Measurements from ENCODE around the gene INTS6L.
"Not testable (repeated sequence)": the region's sequence is repeated elsewhere in the genome, so short reads cannot be mapped to it uniquely, and the experiment has no call there.

INTS6L gene

DNA sequence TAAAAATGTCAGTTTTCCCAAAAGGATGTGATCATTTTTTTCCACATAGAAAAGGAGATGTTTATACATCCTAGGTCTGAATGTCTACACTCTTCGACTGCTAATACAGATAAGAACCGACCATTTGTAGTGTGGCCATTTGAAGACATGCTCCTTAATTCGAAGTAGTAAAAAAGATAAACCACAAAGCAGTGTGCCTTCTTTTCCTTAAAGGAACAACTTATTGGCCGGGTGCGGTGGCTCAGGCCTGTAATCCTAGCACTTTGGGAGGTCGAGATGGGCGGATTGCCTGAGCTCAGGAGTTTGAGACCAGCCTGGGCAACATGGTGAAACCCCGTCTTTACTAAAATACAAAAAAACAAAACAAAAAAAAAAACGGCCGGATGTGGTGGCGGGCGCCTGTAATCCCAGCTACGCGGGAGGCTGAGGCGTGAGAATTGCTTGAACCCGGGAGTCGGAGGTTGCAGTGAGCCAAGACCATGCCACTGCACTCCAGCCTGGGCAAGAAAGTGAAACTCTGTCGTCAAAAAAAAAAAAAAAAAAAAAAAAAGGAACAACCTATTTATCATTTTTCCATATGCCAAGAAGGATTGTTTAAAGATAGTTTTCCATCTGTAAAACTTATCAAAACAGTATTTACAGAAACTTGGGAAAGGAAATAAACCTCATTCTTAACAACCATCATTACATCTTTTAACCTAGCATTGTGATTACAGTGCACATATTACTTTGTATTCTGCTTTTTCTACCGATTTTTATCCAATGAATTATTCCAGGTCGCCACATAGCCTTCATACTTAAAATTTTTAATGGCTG lies 2.6 kb downstream of the INTS6L start:
- no peak for DNase-seq

DNA sequence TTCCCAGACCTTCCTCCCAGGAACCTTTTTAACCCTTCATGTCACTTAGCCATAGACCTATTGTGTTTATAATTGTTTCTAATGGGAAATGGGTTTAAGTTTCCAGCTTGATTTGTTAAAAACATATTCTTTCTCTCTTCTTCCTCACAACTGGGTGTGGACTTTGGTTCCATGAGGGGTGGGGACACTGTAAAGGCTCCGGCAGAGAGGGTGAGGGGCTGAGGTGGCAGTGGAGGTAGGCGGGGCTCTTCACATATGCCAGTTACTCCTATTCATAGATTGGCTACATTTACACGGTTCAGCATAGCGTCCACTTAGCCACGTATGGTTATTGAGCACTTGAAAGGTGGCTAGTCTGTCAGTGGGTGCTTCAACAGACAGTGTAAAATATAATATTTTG lies 7.8 kb downstream of the INTS6L start:
- DNase-seq, result no peak

DNA sequence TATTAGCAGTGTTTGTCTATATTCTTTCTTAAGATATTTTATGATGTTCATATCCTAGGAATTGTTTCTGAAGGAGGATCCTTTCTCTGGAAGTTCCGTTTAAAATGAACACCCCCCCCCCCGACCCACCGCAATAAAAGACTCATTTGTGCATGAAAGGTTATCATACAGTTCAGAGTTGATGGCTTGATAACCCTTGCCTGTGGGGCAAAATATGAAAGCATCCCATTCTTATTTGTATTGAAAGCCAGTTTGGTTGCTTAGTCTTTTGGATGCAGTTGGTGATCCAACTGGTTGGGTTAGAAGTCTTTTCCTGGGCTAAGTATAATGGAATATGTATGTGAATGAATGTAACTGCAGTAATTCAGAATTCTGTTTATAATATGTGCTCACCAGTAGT lies 8.3 kb downstream of the INTS6L start:
- DNase-seq, result no peak

DNA sequence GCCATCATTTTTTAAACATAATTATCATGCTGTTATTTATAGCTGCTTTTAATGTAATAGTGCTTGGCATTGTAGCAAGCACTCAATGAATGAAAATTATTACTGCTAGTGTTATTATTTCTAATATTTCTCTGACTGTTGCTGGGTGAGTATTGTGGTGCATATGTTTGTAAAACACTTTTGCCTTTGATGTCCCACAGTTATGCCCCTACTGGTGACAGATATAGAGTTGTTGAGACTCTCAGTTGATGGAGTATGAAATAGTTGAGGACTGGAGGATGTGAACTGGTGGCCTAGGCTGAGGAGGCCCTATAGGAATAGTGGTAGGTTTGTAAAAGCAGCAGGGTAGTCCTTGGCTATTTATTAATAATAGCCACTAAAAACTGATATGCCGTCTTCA lies 9.6 kb downstream of the INTS6L start:
- DNase-seq, result no peak

DNA sequence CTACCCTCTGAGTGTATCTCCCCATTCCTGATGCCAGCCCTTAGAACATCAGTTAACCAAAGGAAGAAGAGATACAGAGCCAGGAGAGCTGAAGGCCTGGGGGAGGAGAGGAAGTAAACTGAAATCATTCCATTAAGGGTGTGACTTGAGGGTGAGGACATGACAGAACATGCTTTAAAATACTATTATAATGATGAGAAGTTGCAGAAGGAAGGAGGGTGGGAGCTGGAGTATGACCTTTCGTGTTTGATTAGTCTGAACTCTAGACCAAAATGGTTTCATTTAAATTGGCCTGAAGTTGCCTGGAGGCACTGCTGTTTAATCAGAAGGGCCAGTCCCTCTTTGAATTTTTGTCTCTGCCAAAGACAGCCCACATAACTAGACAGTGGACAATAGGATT lies 11.4 kb downstream of the INTS6L start:
- no peak for DNase-seq

DNA sequence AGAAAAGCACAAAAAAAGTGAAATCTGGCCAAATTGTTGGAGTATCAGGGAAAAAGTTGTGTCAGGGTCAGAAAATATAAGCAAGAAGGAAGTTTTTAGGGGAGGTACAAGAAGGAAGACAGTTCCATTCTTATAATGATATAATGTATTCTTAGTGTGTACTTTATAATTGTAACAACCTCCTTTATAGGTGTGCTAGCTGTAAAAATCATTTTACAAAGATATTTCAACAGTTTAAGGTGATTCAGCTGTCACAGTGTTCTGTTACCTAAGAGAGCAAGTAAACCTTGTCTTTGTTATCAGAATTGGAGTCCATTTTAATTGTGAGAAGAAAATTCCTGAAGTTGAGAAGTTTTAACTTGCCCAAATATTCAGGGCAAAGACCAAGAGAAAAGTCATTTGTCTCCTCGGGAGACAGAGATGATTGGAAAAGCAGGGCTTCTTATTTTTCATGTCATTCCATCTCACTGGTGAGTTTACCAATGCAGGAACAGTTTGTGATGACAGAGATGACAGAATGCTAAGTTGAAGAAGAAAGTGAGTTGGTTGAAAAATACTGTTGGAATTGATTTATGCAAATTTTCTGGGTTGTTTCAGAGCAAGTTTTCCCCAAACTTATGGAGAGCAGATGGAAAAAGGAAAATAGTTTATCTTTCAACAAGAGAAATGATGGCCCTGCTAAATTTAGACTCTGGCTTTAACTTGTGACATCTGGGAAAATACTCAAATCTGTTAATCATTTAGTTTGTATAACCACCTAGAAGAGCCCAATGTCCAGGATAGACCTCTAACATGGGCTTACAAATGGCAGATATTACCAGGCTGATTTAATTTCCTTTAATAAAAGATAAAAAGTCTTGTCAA lies 14.8 kb downstream of the INTS6L start:
- DNase-seq, result no peak

DNA sequence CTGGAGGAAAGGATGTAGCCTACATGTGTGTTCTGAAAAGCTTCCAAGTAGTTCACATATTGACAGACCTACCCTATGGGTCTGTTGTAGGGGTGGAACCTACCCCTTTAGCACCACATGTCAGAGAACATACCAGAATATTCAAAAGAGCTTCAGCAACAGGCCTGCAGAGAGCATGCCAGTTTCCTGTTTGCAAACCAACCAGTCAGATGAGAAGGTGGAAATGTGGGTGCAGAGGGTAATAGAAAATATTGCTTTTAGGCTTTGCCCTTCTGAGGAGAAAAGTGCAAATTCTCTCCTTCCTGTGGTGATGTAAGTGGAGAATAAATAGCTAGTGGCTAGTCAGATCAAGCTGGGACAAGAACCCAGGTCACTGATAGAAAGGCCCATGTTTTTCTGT lies 16.4 kb downstream of the INTS6L start:
- no peak for DNase-seq

DNA sequence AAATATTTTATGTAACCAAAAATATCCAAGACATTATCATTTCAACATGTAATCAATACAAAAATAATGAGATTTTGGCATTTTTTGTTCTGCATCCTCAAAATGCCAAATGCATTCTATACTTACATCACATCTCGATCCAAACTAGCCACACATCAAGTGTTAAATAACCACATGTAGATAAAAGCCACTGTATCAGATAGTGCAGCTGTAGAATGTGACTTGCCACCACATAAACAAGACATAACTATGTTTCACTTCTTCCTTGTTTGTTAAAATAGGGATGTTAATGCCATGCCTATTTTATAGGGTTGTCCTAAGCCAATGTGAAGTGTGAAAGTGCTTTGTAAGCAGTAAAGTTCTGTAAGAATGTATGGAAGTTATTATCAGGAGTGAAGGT lies 20.9 kb downstream of the INTS6L start:
- DNase-seq, result no peak

DNA sequence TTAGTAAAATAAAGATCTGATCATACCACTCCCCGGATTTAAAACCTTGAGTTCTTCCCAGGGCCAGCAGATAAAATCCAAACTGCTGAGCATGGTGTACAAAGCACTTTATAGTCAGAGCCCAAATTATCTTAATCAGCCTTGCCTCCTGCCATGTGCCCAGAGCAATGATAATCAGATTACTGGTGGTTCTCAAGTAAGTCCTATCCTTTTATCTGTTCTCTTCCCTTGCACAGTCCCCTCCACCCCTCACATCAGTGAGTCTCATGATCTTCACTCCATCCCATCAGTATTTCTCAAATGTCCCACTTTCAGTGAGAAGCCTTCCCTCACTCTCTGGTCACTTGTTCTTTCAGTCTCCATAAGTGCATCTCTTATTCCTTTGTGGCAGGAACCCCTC lies 22.7 kb downstream of the INTS6L start:
- no peak for DNase-seq

DNA sequence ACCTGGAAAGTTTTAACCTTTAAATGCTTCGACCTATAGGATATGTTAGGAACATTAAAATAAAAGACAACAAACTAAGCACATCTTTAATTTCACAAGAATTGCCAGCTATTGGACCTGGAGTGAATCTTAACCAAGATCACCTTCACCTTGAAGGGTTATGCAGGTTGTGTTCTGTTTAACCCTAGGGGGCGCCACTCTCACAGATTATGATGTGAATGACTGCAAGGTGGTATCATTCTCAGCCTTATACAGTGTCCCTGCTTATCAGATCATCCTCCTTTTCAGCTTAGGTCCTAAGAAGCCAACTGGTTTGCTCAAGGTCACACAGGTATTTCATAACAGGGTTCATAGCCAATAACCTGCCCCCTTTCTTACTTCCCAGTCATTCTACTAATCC lies 23.5 kb downstream of the INTS6L start:
- peak; percentile 7 for DNase-seq

DNA sequence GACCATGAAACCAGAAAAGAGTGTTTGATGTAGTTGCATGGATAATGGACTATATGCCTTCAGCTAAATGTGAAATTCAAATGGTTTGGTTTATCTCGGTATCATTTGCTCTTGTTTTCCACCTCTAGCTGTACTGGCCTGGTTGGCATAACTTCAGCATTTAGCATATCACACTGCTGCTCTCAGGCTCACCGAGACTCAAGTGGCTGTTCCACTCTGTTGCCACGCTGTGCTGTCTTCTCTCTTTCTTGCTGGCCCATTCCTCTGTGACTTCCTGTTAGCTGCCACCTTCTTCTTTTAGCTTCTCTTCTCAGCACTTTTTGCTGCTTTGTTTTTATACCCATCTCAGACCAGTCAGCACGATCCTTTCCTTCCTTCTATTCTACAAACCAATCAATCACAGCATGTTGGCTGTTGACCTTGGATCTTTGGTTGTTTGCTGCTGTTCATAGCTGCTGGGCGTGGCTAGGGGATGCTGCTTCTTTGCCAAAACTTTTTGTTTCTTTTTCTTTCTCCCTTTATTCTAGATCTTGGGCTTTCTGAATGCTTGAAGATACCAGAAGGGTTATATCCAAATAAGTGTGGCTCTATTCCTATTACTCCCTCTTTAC lies 24.0 kb downstream of the INTS6L start:
- no peak for DNase-seq

DNA sequence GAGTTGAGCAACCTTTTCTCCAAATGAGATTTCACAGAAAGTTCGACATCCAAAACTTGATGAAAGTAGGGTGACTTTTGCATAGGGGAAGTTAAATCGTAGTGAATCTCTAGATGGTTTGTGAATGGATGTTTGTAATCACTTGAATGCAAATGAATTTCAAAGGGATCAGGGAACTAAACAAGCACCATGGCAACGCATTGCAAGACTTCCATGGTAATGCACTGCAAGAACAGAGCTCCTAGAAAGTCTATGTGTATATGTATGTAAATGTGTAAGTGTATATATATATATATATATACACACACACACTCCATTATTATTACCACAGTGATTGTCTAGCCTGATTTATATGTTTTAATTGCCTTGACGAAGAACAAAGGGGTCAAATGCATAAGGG lies 27.3 kb downstream of the INTS6L start:
- DNase-seq, result no peak

DNA sequence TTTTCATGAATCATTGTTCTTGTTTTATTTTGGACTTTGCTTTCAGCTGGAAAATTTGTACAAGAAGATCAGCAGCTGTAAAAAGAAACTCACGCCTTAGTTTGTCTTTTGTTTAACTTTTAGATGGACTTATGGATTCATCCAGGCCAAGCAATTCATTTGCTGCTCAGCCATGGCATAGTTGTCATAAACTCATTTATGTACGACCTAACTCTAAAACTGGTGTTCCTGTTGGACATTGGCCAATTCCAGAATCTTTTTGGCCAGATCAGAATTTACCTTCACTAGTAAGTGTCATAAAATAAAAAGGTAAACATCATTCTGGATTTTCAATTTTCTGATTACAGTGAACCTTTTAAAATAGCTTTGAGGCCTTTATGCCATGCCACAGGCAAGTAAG lies 29.1 kb downstream of the INTS6L start:
- no peak for DNase-seq

DNA sequence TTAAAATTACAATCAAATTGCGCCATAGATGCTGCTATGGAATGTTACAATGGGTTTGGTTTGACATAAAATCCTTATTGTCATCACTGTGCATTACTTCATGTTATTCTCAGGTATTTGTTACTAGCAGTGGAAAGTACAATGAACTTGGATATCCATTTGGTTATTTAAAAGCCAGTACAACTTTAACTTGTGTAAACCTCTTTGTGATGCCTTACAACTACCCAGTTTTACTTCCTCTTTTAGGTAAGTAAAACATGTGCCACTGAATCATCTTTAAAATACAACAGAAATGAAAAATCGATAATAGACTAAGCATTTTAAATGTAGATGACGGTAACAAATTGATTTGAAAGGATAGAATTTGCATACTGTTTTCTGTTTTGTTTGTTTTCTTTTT lies 35.6 kb downstream of the INTS6L start:
- DNase-seq, result no peak

DNA sequence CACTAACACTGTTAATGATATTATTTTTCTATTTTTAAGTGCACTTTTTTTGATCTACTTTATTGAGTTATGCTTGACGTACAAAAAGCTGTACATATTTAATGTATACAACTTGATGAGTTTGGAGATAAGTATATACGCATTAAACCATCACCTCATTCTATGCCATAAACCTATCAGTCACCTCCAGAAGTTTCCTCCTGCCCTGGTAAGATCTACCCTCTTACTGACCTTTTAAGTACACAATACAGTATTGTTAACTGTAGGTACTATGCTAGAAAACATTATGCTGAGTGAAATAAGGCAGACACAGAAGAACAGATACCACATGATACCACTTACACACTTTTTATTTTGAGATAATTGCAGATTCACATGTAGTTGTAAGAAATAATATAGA lies 36.9 kb downstream of the INTS6L start:
- no peak for DNase-seq

DNA sequence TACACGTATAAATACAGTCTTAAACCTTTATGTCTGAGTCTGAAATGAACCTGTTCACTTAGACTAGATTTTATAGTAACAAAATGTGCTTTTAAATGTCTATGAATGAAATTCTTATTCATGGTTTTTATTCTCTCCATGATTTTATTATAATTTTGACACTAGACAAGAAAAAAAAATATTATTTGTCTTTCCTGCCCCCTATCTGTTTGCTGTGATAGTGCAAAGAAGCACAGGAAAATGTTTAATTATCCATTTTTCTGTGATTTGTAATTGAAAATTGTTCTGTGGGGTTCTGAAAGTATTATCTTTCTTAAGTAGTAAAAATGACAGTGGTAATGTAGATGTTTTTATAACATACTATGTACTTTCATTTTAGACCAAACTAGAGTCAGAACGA lies 52.0 kb downstream of the INTS6L start:
- DNase-seq, result no peak

DNA sequence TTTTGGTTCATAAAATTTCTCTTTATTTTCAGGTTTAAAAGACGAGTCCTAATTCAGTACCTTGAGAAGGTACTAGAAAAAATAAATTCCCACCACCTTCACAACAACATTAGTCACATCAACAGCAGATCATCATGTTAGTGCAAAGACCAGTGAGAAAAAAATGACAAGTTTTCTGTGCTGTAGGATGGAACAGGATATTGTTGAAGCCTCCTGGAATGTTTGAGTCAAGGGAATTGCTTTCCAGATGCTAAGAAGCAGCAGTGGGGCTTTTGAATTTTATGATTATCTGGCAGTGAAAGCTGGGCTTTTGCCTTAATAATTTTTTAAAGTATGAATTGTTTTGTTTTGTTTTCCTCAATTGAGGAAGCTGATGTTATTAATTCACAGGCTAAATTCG lies 61.0 kb downstream of the INTS6L start:
- no peak for DNase-seq

DNA sequence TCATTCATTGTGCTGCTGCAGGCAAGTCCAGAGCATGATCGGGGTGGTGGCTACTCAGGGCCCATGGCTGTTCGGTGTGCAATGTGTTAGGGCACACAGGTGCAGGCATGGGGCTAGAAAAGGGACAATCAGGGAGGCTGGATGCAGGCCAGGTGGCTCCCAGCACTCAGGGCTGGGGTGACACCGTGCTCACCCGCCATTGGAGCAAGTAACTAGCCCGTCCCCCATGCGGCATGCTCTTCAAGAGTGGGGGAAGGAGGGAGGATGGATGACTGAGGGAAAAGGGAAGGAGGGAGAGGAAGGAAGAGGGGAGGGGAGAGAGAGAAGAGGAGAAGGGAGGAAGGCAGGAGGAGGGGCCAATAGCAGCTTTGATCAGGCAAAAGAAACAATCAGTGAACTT lies 64.7 kb downstream of the INTS6L start:
- DNase-seq, result no peak

DNA sequence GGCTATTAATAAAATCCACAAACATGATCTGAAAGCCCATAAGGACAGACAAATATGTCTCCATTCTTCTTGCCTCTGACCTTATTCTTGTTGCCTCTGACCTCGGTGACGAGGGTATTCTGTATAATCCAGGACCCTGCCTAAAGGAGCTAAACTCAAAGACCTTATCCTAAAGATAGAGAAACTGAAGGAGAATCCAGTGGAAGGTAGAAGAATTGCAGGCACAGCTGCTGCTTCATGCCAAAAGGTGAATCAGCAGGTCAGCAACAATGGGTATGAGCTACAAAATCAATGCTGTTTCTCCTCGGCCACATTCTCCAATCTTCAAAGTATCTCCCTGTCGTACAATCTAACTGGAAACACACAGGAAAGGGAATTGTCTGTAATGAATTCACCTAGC lies 71.4 kb downstream of the INTS6L start:
- DNase-seq, result no peak

DNA sequence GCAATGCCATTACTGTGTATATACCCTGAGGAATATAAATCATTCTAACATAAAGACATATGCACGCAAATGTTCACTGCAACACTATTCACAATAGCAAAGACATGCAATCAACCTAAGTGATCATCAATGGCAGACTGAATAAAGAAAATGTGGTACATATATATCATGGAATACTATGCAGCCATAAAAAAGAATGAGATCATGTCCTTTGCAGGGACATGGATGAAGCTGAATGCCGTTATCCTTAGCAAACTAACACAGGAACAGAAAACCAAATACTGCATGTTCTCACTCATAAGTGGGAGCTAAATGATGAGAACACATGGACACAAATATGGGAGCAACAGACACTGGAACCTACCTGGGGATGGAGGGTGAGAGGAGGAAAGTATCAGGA lies 73.6 kb downstream of the INTS6L start:
- DNase-seq, result not testable (repeated sequence)

DNA sequence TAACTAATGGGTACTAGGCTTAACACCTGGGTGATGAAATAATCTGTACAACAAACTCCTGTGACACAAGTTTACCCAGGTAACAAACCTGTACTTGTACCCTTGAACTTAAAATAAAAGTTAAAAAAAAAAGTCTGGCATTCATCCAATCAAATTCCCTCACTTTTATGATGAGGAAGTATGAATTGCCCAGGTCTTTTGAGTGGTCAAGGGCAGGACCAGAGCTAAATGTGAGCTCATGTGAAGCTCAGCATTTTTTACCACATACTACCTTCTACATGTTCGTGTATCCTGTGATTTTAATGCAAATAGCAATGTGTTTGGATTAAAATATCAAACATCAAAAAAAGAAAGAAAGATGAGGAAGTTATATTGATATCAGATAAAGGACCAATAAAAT lies 74.0 kb downstream of the INTS6L start:
- not testable (repeated sequence) for DNase-seq

DNA sequence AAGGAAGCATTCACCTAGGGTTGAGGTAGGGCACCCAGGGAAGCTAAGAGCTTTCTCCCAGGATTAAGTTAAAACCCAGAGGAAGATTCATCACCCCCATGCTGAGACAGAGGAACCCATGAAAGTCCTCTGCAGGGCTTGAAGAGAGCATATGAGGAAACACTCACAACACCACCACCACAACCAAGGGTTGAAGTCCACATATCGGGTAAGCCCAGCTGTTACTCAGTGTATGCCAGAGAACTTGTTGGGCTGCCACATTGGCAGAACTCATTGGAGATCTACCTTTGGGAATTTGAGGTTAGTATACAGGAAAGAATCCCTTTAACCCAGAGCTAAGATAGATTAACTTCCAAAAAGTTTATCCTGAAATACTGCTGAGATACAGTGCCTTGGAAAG lies 75.1 kb downstream of the INTS6L start:
- no peak for DNase-seq

DNA sequence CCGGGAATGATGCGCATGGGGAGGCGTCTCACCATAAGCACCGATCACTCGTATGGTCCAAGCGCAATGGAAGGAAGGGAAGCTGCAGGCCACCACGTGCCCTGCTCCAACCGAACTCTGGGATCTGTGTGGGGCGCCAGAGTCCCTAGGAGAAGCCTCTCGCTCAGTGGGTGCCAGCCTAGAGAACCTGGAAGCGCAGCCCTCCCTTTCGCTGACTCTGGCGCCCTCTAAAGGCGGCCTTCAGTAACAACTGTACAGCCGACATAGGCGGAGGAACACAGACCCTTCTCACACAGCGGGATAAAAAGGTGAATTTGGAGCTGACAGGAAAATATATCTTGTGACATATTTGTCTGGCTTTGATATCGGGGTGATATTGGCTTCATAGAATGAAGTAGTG lies 76.0 kb downstream of the INTS6L start:
- peak; percentile 32 for DNase-seq

DNA sequence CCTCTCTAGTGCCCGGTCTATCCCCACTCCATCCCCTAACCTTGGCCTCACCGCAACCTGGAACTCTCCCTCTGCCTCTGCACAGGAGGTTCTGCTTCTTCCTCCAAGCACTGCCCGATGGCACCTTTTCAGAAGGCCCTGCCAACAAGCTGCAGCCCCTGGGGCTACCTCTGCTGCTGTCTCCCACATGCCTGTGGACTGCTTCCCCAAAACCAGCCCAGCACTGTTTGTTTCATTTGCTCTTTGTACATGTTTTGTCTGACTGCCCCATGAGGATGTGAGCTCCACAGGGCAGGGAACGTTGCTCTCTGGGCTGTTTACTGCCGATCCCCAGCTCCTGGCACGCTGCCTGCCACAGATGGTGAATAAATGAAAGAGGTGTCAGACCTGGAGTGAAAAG lies 85.4 kb downstream of the INTS6L start:
- DNase-seq, result peak; percentile 45
